ENCODE measurements around the gene NFIX.

GRCh38 chr19:13077240-13077639, 82.0 kb downstream of the NFIX start:
- TF ChIP-seq EP300 (IDR thresholded peaks at IDR 0.05; ENCODE audit: low read depth): no peak
- no peak for TF ChIP-seq CTCF (IDR thresholded peaks at IDR 0.05)
- no peak for TF ChIP-seq POLR2A (IDR thresholded peaks at IDR 0.05)
